Activated CD4-positive, alpha-beta T cell treated with anti-CD3 and anti-CD28 coated beads, Interleukin-2, amount 50 U/mL, for 24 hours (primary cell): ENCODE results near the gene CLIP2.
"Not testable (repeated sequence)": the region's sequence is repeated elsewhere in the genome, so short reads cannot be mapped to it uniquely, and the experiment has no call there.

ENCODE experiments used
- DNase-seq, 2 donors: peaks; one replicate each; pipeline ENCODE4 v3.0.0-alpha.2; 2020; ENCODE audit warnings: low read depth in 1 of 2, low spot score in 1 of 2

The CLIP2 gene

DNA sequence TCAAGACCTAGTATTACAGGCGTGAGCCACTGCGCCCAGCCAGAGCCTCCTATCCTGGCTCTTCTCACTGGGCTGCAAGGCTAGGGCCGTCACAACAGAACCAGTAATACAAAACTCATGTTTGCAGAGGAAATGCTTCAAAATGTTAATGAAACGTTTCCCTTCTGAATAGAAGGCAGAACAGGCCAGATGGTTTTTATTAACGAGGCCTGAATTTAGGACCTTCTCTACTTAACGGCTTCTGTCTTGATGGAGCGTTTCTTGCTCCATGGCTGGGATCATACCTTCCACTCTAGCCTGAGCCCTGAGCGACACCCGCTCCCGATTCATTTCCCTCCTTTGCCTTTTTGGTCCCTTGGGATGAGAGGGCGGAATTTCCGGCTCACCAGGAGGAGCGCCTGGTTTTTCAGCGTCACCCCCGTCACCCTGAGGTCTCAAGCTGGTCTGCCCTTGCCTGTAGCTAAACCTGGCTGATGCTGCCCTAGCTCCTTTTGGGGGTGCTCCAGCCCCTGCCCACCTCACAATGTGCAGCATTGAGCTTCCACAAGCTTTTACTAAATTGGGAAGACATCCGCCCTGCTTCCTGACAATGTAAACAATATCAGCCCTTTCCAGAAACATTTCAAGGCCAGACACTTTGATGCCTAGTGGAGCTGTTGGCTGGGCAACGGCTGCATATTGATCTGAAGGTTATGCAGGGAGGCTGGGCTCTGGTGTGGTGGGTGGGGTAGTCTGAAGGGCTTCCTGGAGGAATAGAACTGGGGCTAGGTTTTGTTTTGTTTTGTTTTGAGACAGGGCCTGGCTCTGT, 5.2 kb downstream of the CLIP2 start:
- DNase-seq, result no peak

DNA sequence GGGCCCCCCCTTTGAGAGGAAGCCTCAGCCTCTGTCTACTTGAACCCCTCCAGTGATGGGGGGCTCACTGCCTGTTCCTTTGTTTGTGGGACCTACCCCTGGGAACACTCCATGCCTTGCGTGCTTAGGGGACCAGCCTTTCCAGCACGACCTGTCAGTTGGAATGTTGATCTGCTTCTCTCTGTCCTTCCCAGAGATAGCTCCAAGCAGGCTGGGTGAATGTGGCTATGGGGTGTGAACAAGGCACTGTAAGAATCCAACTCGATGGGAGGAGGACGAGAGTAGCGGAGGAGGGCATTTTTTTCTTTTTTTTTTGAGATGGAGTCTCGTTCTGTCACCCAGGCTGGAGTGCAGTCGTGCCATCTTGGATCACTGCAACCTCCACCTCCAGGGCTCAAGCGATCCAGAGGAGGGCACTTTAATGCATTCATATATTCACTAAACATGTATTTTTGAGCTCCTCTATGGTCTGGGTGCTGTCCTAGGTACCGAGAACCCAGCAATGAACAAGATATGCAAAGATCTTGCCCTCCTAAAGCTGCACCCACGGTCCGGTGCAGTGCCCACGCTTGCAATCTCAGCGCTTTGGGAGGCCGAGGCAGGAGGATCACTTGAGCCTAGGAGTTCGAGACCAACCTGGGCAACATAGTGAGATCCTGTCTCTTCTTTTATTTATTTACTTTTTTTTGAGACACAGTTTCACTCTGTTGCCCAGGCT, 8.5 kb downstream of the CLIP2 start:
- DNase-seq, result no peak

DNA sequence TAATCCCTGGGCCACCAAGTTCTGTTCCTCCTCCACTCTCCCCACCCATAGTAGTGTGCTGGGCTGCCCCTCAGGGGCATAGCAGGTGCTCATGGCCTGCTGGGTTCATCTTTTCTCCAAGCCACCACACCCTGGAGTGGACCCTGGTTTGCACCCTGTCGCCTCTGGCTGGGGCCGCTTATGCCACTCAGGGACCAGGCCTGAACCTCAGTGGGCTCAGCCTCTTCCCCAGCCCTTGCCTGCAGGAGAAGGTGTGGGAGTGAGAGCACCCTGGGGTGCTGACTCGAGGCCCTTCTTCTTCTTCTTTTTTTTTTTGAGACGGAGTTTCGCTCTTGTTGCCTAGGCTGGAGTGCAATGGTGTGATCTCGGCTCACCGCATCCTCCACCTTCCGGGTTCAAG, 10.2 kb downstream of the CLIP2 start:
- no peak for DNase-seq

DNA sequence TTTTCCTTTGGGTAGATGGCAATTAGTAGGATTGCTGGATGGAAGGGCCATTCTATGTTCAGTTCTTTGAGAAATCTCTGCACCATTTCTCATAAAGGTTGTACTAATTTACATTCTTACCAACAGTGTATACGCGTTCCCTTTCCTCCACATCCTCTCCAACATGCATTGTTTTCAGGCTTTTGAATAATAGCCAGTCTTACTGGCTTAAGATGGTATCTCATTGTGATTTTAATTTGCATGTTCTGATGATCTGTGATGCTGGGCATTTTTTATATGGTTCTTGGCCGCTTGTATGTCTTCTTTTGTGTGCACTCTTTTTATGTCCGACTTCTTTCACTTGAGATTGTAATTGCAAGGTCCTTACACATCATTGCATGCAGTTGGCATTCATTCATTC, 11.7 kb downstream of the CLIP2 start:
- DNase-seq, result no peak

DNA sequence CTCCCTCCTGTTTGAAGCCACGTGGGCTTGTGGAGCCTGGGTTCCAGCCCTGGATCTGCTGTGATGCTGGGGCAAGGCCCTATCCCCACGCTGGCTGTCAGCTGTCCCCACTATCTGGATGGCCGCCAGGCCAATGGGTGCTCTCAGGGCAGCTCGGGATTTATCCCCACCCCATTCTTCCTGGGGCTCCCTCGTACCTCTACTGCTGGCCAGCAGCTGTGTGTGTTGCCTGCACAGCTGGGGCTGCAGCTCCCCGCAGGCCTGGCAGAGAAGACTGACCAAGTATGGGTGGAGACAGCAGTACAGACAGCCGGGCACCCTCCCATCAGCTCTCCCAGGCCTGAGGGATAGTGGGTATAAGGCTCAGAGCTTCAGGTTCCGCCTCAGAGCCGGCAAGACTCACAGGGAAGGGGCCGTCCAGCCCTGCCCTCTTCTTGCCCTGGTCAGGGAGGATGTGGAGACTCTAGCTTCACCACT, 13.6 kb downstream of the CLIP2 start:
- no peak for DNase-seq

DNA sequence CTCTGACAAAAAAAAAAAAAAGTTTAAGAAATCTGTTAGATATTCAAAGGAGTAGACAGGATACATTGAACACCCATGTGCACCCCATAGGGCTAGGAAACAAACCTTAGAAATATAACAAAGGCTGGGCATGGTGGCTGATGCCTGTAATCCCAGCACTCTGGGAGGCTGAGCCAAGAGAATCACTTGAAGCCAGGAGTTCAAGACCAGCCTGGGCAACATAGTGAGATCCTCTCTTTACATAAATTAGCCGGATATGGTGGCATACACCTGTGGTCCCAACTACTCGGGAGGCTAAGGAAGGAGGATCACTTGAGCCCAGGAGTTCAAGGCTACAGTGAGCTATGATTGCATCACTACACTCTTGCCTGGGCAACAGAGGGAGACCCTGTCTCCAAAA, 15.3 kb downstream of the CLIP2 start:
- no peak for DNase-seq

DNA sequence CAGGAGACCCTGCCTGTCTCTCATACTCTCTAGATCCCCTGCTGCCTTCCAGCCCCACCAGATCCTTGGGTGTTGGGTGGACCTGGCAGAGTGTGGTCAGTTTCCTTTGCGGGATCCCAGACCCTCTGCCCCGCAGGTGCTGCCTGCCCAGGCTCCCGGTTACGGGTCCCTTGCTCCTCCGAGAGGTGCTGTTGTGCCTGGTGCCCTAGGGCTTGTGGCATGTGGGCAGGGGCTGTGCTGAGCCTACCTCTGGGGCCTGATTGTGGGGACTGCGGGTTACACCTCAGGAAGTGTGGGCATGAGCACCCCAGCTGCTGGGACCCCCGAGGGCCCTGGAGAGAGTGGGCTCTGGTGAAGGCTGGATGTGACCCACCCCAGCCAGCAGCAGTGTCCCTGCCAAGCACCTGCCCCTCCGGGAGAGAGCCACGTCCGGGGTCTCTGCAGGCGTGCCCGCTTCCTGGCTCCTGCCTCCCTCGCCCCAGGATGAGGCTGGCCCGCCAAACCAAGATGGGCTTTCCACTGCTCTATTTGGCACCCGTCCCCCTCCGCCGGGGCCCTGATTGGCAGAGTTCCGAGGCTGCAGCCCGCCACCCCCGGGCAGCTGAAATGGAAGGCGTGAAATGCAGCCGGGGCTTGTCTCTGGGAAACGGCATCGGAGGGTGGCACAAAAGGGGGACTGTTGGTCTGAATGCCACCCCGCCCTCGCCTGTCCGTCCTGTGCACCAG, 17.0 kb downstream of the CLIP2 start:
- no peak for DNase-seq

DNA sequence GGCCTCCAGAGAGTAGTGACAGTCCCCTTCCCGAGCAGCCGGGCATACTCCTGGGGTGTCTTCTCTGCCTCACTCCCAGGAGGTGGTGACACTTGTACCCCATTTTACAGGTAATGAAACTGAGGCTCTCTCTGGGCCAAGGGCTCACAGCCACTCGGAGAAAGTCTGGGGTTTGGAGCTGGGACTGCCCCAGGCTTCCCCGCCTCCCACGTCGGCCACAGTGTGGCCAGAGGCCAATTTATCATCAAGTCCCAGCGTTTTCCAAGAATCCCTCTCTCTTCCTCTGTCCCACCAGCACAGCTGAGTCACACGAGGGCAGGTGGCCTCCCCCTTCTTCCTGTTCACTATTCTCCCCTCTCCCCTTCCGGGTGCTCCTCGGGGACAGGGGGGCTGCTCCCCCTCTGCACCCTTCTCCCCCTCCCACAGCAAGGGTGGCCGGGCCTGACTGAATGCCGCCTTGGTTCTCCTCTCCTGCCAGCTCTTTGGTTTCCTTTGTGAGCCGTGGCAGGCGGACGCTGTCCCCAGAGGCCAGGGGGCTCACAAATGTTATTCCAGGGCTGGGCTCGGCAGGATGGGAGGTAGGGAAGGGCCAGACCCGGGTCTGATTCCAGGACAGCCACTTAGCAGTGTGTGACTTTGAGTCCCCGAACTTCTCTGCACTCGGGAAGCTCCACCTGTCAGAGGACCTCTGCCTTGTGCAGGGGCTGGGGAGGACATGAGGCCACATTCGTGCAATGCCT, 17.7 kb downstream of the CLIP2 start:
- DNase-seq, result no peak

DNA sequence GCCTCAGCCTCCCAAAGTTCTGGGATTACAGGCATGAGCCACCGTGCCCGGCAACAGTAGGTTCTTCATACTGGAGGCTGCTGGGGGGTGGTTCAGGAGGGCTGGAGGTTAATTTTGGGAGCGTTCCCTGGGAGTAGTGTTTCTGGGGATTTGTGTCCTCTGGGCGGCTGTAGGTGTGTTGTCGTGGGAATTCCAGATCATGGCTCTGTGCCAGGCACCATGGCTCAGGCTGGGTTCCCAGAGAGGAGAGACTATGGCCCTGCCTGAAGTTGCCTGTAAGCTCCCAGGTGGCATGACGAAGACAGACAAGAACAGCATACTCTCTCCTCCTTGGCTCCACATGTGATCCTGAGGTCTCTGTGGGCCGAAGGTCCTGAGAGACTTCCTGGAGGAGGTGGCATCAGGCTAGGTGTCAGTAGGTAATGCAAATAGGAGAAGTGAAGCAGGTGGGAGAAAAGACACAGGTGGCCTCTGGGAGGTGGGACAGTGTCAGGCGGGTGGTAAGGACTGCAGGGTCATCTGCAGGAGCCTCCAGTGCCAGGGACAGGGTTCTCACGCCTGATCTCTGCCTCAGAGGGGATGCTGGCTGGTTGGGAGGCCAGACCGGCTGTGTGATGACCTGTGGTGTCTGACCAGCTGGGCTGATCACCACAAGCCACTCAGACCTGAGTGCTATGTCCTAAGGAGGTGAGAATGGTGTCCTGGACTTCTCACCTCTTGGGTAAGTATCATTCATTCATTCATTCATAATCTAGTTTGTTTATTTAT, 18.7 kb downstream of the CLIP2 start:
- DNase-seq, result no peak

DNA sequence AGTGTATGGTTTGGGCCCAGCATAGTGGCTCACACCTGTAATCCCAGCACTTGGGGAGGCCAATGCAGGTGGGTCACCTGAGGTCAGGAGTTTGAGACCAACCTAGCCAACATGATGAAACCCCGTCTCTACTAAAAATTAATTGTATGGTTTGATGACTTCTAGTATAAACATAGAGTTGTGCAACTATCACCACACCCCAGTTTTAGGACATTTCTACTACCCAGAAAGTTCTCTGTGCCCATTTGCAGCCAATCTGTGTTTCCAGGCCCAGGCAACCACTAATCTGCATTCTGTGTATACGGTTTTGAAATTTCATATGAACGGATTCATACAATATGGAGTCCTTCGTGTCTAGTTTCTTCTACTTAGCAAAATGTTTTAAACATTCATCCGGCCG, 20.0 kb downstream of the CLIP2 start:
- DNase-seq, result no peak

DNA sequence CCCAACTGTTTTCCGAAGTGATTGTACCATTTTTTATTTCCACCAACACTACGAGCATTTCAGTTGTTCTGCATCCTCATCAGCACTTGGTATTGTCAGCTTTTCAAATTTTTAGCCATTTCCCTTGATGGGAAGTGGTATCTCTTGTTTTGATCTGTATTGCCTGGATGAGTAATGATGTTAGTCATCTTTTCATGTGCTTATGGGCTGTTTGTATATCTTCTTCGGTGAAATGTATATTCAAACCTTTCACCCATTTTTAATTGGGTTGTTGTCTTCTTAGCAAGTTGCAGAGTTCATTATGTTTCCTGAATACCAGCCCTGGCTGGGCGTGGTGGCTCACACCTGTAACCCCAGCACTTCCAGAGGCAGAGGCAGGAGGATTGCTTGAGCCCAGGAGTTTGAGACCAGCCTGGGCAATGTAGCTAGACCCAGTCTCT, 22.1 kb downstream of the CLIP2 start:
- DNase-seq, result no peak

DNA sequence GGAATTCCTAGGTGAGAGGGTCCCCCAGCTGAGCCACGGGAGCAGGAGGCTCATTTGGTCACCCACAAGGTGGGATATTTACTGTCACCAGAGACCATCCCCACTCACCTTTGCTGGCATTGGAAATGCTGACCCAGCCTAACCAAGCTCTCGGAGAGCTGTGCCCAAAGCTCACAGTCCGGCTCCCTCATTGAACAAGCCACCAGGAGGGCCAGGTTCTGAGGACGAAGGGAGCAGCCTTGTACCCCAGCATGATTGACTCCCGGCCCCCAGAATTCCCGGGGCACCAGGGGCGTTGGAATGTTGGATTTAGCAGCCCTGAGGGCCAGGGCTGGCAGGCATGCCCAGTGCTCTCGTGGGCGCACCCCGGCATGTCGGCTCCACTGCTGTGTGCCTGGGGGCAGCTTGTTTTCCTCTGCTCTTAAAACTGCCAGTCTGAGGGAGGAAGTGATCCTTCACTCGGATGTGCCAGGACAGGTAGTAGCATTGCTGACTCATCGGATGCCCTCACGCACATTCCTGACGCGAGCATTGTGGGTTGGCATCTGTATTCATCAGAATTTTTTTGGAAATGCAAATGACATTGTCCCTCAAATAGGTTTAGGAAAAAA, 23.3 kb downstream of the CLIP2 start:
- no peak for DNase-seq

DNA sequence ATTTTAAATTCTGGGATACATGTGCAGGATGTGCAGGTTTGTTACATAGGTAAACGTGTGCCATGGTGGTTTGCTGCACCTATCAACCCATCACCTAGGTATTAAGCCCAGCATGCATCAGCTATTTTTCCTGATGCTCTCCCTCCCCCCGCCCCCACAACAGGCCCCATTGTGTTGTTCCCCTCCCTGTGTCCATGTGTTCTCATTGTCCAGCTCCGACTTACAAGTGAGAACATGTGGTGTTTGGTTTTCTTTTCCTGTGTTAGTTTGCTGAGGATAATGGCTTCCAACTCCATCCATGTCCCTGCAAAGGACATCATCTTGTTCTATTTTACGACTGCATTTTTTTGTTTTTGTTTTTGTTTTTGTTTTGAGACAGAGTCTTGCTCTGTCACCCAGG, 26.7 kb downstream of the CLIP2 start:
- not testable (repeated sequence) for DNase-seq

DNA sequence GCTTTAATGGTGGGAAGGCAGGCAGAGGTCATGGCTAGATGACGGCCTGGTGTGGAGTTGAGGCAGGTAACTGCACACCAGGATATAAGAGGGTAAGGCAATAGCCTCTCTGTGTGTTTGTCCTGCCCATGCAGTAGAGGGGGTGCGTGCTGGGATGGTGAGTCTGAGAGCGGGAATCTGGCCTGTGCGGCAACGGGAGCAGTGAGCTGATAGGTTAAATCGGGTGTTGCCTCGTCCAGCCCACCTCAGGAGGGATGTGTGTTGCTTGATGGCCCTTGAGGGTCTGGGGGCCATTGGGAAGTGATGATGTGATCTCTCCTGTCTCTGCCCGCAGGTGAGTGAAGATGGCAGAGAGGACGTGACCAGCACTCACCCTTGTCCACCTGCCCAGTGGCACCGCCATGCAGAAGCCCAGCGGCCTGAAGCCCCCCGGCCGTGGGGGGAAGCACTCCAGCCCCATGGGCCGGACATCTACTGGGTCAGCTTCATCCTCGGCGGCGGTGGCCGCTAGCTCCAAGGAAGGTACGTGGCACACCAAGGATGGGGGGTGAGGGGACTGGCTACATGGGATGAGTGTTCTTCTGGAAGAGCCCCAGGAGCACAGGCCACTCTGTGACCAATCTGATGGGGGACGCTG, 28.1 kb downstream of the CLIP2 start:
- DNase-seq, result no peak

DNA sequence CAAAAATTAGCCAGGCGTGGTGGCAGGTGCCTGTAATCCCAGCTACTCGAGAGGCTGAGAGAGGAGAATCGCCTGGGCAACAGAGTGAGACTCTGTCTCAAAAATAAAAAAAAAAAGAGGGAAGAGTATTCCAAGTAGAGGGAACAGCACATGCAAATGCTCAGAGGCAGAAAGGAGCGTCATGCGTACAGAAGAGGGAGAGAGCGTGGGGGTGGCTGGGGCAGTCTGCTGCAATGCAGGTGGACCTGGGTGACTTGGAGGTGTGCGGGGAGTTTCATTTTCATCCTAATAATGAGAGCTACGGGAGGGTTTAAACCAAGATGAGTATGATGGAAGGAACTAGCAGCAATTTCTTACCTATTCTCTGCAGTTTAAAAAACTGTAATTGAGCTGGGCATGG, 28.8 kb downstream of the CLIP2 start:
- no peak for DNase-seq

DNA sequence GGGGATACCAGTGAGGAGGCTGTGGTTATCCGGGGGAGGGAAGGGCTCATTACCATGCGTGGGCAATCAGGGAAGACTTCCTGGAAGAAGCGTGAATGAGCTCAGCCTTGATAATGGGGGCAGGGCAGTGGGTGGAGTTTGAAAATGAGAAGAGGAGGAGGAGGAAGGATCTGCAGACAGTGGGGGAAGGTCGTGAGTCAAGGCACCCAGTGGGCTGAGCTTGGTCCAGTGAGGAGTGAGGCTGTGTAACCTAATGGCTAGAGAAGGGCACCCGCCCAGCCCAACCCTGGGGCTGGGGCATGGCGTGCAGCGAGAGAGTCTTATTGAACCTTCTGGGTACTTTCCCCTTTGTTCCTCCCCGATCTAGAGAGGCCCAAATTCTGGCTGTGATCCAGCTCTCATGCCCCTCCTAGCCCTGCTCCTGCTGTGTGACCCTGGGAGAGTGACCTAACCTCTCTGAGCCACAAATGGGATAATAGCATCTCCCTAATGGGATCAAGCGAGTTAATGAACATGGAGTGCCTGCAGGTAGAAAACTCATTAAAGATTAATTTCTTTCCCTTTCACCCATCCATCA, 31.5 kb downstream of the CLIP2 start:
- no peak for DNase-seq

DNA sequence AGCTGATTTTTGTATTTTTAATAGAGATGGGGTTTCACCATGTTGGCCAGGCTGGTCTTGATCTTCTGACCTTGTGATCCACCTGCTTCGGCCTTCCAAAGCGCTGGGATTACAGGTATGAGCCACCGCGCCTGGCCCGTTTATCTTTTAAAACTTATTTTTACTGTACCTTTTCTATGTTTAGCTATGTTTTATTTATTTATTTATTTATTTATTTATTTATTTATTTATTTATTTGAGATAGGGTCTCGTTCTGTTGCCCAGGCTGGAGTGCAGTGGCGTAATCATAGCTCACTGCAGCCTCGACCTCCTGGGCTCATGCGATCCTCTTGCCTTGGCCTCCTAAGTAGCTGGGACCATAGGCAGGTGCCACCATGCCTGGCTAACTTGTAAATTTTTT, 33.7 kb downstream of the CLIP2 start:
- not testable (repeated sequence) for DNase-seq

DNA sequence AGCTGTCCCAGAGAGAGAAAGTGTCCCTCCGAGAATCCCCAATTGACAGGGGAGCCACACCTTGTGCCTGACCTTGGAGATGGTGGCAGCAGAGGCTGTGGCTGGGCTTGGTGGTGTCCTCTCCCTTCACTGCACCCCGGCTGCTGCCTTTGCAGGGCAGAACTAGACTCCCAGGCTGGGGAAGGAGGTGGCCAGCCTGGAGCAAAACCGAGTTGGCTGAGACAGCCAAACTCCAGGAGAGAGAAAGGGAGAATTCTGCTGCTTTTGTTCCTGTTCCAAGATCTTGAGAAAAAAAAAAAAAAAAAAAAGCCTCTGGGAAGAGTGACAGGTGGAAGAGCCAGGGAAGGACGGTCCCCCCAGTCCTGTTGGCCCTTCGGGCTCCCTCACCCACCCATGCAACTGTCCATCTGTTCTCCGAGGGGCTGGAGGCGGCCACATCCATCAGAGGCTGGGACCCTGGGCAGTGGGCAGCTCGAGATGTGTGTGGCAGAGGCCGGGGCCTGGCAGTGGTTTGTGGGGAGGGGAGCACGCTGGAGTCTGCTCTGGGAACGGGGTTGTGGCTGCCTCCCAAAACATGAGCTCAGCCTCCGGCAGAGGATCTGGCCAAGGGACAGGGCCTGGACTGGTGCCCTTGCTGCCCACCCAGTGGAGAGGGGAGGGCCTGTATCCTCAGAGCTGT, 35.5 kb downstream of the CLIP2 start:
- no peak for DNase-seq

DNA sequence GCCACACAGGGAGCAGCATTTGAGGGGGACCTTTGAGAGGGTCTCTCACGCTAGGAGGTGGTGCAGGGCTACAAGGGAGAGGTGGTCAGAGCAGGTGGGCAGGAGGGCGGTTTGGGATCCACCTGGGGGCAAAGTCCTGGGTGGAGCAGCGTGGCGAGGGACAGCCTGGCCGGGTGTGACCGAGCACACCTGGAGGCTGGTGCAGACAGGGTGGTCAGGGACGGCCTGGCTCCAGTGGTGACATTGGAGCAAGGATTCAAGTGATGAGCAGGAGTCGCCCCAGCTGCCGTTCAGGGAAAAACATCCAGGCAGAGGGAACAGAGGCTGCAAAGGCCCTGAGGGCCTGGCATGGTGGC, 36.0 kb downstream of the CLIP2 start:
- no peak for DNase-seq
